ENCODE measurements around the gene ALPP.
"Not testable (repeated sequence)": the region's sequence is repeated elsewhere in the genome, so short reads cannot be mapped to it uniquely, and the experiment has no call there.

ALPP gene

DNA sequence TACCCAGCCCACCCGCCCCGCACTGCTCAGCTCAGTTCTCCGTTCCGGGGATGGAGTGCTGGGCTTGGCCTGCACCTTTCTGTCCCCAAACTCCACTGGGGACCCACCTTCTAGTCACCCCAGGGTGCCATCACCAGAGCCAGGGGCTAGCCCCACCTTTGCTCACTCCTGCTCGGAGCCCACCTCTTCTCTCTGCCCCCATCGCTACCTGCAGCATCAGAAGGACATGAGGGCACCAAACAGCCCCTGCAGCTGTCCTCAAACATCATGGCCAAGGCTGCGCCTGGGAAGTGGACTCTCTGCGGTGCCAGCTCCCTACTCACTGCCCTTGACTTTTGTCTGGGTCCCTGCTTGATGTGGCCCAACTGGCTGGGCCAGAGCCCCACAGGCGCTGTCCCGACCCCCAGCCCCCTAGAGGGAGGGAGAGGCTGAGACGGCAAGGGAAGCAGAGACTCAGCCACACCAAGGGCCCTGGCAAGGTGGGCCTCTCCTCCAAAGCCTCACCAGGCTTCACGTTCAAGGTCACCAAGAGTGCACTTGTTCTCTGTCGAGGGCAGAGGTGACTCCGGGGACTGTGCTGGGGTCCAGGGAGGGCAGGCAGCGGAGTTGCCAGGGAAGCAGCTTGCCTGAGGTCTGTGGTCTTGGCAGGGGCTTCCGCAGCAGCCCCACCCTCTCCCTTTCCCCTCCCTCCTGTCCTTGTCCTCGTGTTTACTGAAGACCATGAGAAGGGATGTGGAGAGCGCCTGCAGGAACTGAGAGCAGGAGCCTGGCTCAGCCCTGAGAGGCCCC lies 13.6 kb upstream of the ALPP start:
- DNase-seq: not testable (repeated sequence)

DNA sequence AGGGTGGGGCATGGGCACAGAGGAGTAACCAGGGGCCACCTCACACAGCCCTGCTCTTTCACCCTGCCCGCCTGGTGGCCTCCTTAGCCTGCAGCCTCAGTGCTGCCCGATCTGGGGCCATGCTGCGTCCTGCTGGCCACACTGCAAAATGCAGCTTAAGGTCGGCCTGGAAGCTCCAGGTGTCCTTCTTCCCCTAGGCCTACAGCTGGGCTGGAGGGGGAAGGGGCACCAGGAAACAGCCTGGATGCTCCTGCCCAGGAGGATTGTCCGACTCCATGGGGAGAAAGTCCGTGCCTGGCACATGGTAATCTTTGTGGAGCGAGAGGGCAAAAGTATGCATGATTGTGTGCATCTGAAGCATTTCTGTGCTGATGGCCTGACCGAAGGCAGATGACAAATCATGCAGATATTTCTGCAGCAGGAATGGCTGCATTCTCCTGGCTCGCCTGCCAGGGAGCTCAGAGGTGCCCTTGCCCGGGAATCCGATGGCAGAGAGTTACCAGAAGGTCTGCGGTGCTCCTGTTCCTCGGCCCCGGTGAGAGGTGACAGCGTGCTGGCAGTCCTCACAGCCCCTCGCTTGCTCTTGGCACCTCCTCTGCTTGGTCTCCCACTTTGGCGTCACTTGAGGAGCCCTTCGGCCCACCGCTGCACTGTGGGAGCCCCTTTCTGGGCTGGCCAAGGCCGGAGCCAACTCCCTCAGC lies 12.8 kb upstream of the ALPP start:
- DNase-seq: peak; percentile 10 to 17

DNA sequence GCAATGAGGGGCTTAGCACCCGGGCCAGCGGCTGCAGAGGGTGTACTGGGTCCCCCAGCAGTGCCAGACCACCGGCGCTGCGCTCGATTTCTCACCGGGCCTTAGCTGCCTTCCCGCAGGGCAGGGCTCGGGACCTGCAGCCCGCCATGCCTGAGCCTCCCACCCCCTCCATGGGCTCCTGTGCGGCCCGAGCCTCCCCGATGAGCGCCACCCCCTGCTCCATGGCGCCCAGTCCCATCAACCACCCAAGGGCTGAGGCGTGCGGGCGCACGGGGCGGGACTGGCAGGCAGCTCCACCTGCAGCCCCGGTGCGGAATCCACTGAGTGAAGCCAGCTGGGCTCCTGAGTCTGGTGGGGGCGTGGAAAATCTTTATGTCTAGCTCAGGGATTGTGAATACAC lies 12.1 kb upstream of the ALPP start:
- DNase-seq: not testable (repeated sequence)

DNA sequence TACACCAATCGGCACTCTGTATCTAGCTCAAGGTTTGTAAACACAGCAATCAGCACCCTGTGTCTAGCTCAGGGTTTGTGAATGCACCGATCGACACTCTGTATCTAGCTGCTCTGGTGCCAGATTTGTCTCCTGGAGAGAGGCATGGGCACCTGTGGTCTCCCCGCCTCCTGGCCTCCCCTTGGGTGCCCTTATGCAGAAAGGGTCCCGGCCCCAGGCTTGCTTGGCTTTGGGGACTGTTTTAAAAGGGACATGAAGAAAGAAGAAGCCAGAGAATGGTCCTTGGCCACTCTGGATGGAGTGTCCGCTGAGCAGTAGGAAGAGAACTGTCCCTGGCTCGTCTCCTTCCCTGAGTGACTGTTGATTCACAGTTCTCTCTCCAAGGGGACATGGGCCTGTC lies 11.5 kb upstream of the ALPP start:
- no peak for DNase-seq

DNA sequence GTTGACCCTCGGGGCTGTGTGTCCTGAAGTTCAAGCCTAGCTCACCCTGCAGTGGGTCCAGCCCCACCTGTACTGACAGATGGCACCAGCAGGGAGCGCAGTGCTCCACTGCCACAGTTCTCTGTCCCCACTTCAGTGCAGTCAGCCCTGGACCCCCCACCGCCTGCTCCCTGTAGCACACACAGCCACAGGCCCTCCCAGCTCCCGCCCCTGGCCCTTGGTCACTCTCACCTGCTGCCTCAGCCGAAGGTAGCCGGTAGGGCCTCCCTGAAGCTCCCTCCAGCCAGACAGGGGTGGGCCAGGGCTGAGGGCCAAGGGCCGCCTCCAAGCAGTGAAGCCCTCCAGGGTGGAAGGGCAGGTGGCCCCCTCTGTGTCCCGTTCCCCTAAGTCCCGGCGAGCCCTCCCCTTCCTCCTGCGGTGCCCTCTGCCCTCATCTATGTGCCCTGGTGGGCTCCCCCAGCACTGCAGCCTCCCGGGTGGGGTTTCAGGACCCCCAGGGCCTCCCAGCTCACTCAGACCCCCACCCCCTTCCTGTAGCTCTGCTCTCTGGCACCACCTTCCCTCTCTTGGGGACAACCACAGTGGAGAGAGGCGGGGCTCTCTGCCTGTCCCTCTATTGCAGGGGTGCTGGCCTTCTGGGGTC lies 10.8 kb upstream of the ALPP start:
- DNase-seq: no peak

DNA sequence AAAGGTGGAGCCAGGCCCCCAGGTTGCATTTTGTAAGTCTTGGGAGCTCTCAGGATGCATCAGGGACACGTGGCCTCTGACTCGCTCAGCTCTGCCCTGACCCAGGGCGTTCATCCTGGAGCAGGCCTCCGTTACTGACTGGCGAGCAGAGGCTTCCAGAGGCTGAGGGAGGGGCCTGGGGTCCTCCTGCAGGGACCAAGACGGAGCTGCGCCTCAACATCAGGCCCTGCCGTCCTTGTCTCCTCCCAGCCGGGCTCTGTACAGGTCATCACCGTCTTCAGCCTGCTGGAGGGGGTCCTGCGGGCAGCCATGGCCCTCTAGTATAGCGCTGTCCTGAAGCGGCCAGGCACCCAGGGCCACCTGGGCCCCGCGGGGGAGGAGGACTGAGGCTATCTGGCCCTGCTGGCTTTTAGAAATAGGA lies 10.2 kb upstream of the ALPP start:
- no peak for DNase-seq

DNA sequence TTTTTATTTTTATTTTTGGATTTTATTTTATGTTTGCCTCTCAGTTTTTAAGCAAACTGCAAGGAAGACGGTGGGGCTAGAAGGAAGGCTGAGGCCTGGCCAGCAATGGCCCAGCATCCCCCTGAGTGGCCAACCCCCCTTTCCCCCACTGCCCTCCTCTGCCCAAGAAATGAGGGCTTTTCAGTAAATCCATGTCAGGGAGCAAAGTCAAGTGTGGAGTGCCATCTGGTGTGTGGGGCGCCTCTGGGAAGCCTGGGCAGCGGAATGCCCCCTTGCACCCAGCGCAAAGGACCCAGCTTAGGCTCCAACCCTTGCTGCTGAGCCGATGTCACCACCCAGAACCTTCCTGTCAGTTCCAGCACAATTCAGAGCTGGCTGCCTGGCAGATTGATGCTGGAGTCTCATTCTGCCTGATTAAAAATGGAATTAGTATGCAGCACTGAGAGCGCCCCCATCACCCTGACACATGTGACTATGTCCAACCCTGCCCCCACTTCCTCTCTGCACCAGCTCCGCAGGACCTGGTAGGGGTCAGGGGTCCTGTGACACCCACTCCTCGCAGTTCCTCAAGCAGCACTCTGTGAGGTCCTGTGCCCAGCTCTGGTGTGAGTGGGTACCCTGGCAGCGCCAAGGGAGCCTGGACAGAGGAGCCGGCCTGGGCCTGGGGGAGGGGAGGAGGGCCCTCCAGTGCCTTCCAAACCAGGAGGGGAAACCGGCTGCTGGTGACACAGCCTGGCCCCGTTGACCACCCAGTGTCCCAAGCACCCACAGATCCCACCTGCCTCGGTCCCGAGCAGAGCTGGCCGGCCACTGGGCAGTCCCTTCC lies 9.2 kb upstream of the ALPP start:
- no peak for DNase-seq

DNA sequence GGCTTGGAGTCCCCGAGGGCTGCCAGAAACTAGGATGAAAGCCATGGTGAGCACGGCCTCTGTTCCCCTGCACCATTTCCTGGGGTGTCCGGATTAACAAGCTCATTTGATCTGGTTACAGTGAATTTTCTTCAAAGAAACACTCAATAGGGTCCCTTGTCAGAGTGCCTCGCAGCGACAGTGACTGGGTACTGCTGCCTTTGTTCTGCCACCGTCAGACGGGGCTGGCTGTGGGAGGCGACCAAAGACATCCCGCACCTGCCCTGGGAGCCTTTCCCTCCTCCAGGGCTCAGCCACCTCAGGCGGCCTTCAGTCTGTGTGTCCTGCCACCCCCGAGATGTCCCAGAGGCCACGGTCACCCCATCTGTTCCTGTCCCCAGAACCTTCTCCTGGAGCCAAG lies 8.5 kb upstream of the ALPP start:
- not testable (repeated sequence) for DNase-seq

DNA sequence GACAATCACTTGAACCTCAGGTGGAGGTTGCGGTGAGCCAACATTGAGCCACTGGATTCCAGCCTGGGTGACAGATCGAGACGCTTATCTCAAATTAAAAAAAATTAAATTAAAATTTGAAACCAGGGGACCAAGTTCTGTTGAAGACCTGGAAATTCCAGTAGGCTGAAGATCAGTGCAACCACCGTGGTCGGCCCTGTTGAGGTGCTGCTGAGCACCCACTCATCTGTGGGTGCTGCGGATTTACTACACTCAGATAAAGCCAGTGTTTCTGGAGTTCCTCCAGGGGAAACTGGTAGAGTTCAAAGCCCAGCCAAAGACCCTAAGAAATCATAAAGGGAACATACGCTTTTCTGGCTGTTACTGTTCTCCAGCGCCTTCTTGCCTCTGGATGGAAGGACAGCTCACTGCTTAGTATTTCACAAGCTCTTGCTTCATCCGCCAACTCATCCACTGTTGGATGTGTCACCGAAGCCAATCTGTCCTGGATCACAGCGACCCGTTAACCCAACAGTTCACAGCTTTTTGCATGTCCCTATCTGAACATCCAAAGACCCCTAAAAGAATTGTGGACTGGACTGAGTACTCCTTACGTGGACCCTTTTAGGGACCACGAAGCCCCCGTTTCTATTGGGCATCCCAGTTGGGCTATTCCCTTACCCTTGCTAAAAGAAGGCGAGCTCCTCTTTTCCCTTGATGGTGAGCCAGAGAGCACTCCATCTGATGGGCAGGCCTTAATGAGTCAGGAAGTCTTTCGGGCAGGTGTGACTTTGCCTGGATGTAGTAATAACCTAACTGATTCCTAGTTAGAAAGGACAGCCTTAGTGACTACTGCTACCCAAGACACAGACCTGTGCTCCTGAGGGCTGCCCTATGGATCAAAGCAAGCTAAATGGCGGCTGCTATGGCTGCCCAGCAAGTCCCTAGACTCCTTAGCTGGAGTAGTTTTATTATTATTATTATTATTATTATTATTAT lies 6.0 kb upstream of the ALPP start:
- no peak for DNase-seq

DNA sequence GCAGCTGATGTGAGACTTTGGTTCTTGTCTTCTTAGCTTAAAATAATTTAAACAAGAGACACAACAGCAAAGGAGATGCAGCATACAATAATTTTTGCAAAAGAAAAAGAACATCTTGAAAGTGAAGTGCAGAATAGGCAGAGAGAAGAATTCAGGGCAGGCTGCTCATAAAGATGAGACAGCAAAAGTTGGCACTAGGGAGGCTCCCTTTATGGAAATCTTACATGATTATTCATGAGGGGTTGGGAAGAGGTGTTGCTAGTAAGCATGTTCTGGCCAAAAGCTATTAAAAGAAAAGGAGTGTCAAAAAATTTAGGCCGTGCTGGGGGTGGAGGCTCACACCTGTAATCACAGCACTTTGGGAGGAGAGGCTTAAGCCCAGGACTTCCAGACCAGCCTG lies 4.2 kb upstream of the ALPP start:
- DNase-seq: no peak

DNA sequence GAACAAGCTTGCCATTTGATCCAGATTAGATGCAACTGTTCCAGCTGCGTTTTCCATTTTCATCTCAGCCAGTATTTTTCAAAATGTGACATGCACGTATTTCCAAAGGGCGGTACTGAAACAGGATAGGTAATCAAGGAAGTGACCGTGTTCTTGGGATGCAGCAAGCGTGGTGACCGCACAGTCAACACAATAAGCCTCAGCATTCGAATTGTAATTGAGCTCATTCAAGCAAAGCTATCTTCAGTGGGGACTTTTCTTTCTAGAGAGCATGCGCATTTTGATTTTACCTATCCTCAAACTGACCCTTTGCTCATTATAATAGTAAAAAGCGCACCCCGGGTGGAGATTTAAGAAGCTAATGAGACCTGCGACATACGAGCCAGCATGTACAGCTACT lies 3.4 kb upstream of the ALPP start:
- no peak for DNase-seq

DNA sequence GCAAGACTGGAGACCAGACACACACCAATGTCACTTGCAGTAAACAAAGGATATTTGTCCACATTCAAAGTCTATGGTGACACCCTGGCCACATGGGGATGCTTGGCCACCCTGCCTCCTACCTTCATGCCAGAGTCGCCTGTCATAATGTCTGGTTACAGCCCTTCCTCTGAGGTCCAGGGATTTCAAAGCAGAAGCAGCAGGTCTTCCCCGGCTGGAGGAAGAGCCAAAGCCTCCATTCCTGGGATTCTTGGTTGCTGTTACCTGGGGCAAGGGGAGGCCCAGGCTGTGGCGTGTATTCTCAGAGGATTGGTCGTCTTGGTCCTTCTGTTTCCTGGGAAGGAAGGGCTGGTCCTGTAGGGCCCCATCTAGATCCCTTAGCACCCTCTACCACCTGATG lies 2.3 kb upstream of the ALPP start:
- no peak for DNase-seq

DNA sequence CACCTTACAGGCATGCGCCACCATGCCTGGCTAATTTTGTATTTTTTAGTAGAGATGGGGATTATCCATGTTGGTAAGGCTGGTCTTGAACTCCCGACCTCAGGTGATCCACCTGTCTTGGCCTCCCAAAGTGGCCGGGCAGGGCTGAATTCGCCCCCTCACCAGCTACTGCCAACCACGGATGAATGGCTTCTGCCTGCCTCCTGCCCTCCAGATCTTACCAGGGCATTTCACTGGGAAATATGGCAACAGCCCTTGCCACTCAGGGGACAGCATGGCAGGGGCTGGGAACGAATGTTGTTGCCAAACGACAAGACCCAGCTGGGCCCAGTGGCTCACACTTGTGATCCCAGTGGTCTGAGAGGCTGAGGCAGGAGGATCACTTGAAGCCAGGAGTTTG lies 1.8 kb upstream of the ALPP start:
- DNase-seq: no peak

DNA sequence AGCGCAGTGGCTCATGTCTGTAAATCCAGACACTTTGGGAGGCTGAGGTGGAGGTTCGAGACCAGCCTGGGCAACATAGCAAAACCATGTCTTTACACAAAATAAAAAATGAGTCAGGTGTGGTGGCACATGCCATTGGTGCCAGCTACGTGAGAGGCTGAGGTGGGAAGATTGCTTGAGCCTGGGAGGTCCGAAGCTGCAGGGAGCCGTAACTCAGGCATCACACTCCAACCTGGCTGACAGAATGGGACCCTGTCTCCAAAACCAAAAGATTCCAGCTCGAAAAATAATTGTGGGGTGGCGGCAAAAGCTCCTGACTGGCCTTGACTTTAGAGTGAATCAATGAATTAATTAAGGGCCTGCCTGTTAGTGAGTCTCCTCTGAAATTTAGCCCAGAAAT lies 1.2 kb upstream of the ALPP start:
- DNase-seq: no peak

DNA sequence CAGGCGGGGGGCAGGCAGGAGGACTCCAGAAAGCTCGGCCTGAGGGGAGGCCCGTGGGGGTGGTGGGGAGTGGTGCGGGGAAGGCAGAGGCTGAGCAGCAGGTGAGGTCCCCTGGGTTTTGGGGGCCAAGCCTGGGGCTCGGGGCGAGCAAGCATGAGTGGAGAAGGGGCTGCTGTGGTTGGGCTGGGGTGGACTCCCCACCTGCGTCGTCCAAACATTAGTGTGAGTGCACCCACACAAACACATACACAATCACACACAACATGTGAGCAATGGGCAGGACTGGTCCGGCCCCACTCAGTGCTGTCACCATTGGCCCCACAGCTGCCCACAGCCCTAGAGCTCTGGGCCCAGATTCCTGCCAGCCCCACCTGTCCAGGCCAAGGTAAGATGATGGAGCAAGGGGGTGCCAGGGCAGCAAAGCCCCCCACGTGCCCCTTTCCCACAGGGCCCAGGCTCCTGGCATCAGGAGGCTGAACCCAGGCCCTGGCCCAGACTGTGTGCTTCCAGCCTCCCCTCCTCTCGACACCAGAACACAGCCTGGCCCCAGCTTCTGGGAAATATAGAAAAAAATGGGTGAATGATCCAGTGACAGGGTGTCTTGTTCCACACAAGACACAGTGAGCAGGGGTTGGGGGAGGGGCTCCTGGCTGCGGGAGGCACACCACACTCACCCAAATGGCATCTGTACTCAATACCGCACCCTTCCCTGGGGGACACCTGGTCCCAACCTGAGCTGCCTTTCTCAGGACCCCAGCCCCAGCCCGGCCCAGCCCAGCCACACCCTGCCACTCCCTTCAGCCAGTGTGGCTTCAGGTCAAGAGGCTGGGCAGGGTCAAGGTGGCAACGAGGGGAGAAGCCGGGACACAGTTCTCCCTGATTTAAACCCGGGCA lies 463 bp upstream of the ALPP start:
- no peak for DNase-seq

DNA sequence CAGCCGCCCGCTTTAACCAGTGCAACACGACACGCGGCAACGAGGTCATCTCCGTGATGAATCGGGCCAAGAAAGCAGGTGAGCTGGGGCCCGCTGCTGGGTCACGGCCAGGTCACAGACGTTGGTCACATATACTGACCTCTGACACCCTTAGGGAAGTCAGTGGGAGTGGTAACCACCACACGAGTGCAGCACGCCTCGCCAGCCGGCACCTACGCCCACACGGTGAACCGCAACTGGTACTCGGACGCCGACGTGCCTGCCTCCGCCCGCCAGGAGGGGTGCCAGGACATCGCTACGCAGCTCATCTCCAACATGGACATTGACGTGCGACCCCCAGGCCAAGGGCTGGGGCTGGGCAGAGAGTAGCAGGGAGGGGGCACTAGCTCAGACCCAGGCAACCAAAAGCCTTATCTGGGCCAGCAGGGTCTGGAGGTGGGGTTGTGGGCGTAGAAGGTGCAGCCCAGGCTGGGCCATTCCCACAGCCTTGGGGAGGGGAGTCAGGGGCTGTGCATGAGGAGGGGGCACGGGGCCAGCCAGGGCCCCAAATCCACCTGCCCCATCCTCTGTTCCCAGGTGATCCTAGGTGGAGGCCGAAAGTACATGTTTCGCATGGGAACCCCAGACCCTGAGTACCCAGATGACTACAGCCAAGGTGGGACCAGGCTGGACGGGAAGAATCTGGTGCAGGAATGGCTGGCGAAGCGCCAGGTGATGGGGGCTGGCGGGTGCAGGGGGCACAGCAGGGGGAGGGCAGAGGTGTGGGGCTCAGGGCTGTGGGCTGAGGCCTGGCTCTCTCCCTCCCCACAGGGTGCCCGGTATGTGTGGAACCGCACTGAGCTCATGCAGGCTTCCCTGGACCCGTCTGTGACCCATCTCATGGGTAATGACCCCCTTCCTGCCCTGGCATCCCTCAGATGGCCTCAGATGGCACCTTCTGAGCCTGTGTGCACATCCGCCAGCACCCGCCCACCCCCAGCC lies 1.3 kb downstream of the ALPP start:
- not testable (repeated sequence) for DNase-seq

DNA sequence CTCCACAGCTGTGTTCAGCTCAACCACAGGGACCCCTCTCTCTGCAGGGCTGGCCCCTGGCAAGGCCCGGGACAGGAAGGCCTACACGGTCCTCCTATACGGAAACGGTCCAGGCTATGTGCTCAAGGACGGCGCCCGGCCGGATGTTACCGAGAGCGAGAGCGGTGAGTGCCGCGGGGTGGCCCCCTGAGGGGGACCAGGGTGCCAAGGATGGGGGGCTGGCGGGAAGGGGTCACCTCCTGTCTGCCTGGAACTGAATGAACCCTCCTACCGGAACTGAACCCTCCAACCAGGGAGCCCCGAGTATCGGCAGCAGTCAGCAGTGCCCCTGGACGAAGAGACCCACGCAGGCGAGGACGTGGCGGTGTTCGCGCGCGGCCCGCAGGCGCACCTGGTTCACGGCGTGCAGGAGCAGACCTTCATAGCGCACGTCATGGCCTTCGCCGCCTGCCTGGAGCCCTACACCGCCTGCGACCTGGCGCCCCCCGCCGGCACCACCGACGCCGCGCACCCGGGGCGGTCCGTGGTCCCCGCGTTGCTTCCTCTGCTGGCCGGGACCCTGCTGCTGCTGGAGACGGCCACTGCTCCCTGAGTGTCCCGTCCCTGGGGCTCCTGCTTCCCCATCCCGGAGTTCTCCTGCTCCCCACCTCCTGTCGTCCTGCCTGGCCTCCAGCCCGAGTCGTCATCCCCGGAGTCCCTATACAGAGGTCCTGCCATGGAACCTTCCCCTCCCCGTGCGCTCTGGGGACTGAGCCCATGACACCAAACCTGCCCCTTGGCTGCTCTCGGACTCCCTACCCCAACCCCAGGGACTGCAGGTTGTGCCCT lies 2.9 kb downstream of the ALPP start:
- not testable (repeated sequence) for DNase-seq

Measured in SW 1271 (cell line).